Stimulated activated naive B cell treated with anti-CD40 and anti-IgM and Interleukin-4, amounts not matched to agents 10 μg/mL and 1 μg/mL and 100 μg/mL, for 72 hours (primary cell): ENCODE data around the gene HECTD4.
A peak's percentile ranks its signal among the peaks of the same experiment; 100 is the strongest.
"Not testable (repeated sequence)": the region's sequence is repeated elsewhere in the genome, so short reads cannot be mapped to it uniquely, and the experiment has no call there.

Source experiments
- ATAC-seq, 2 donors: fragments of 150-1000 bp; cut with Tn5 transposase; replicated peaks; 2 replicates each; pipeline ENCODE4 v1.10.0; 2021; ENCODE audit warnings: moderate library complexity in 1 of 2
- DNase-seq: peaks from one replicate; pipeline ENCODE4 v3.0.0; 2021
- H3K27ac Mint-ChIP-seq: one replicate; pipeline ENCODE4 v1.8.0; 2022; ENCODE audit warnings: mild to moderate bottlenecking, mixed read lengths
- H3K27me3 Mint-ChIP-seq, 2 donors: one replicate each; pipeline ENCODE4 v1.8.0; 2022; ENCODE audit warnings: mixed read lengths in 2 of 2
- H3K36me3 Mint-ChIP-seq, 2 donors: one replicate each; pipeline ENCODE4 v1.8.0; 2022; ENCODE audit warnings: mixed read lengths in 2 of 2, mild to moderate bottlenecking in 1 of 2
- H3K4me1 Mint-ChIP-seq, 2 donors: one replicate each; pipeline ENCODE4 v1.8.0; 2022; ENCODE audit warnings: mixed read lengths in 2 of 2, mild to moderate bottlenecking in 1 of 2
- H3K4me3 Mint-ChIP-seq, 2 donors: one replicate each; pipeline ENCODE4 v1.8.0; 2022; ENCODE audit warnings: mild to moderate bottlenecking in 2 of 2, mixed read lengths in 2 of 2, moderate library complexity in 1 of 2
- H3K9me3 Mint-ChIP-seq, 2 donors: one replicate each; pipeline ENCODE4 v1.8.0; 2022; ENCODE audit warnings: mixed read lengths in 2 of 2, mild to moderate bottlenecking in 1 of 2

The HECTD4 gene

GRCh38 chr12:112381883-112382796 is at the start of gene HECTD4:
Gene HECTD4 (minus strand): TSS chr12:112382431. CDS start chr12:112382128, 303 bp downstream.
- peak within 1 kb of the TSS; percentile 97 for H3K27ac Mint-ChIP-seq
- peaks cover 20 to 22% of the 10 kb centered on the region in 2 donors for H3K4me1 Mint-ChIP-seq
- no peaks in the 10 kb centered on the region for H3K27me3 Mint-ChIP-seq
- H3K4me3 Mint-ChIP-seq, result peak within 1 kb of the TSS; percentile 86 to 98
- ATAC-seq, result peak; percentile 93 to 94
- H3K36me3 Mint-ChIP-seq, result peaks cover 0 to 5% of the 10 kb centered on the region in 2 donors
- no peaks in the 10 kb centered on the region for H3K9me3 Mint-ChIP-seq
- DNase-seq, result peak; percentile 85

- no peaks in the 10 kb centered on the region for H3K27me3 Mint-ChIP-seq
- H3K4me1 Mint-ChIP-seq, result peaks cover 16 to 32% of the 10 kb centered on the region in 2 donors
- H3K9me3 Mint-ChIP-seq, result no peaks in the 10 kb centered on the region
- peak overlapping the region; percentile 16 for H3K27ac Mint-ChIP-seq
- DNase-seq (no peak), ATAC-seq (no peak)
- H3K36me3 Mint-ChIP-seq, result peaks cover 19 to 22% of the 10 kb centered on the region in 2 donors
- H3K4me3 Mint-ChIP-seq, result no peak overlapping the region
These were observed 49.7 kb upstream of the HECTD4 start for GRCh38 chr12:112431965-112432364.

DNA sequence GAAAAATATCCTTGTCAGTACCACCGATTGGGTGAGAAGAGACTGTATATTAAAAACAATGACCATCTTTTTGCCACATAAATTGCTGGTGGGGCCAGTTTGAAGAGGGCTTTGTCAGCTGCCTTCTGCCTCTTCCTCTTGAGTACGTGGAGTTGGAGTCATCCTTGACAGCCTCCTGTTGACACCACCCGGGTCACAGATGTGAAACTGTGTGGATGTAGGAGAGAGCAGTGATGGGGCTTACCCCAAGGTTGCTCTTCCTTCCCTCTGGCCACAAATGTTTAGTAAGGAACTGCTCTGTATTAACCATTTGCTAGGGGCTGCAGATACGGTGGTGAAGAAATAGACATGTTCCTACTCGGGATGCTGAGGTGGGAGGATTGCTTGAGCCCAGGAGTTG is 48.7 kb upstream of the HECTD4 start:
- DNase-seq (no peak), ATAC-seq (peak; percentile 67 to 78)
- H3K9me3 Mint-ChIP-seq, result no peaks in the 10 kb centered on the region
- no peaks in the 10 kb centered on the region for H3K27me3 Mint-ChIP-seq
- peaks cover 19 to 30% of the 10 kb centered on the region in 2 donors for H3K36me3 Mint-ChIP-seq
- peak overlapping the region; percentile 16 for H3K27ac Mint-ChIP-seq
- H3K4me3 Mint-ChIP-seq, result peak overlapping the region in 1 of 2 donors; percentile 30
- peaks cover 17 to 32% of the 10 kb centered on the region in 2 donors for H3K4me1 Mint-ChIP-seq

GRCh38 chr12:112427760-112428159 is 45.5 kb upstream of the HECTD4 start:
- ATAC-seq, result no peak
- no peak for DNase-seq
- H3K9me3 Mint-ChIP-seq, result no peaks in the 10 kb centered on the region
- H3K4me1 Mint-ChIP-seq, result peaks cover 25 to 34% of the 10 kb centered on the region in 2 donors
- H3K36me3 Mint-ChIP-seq, result peaks cover 16 to 40% of the 10 kb centered on the region in 2 donors
- no peaks in the 10 kb centered on the region for H3K27me3 Mint-ChIP-seq
- H3K4me3 Mint-ChIP-seq, result no peak overlapping the region
- no peak overlapping the region for H3K27ac Mint-ChIP-seq

DNA sequence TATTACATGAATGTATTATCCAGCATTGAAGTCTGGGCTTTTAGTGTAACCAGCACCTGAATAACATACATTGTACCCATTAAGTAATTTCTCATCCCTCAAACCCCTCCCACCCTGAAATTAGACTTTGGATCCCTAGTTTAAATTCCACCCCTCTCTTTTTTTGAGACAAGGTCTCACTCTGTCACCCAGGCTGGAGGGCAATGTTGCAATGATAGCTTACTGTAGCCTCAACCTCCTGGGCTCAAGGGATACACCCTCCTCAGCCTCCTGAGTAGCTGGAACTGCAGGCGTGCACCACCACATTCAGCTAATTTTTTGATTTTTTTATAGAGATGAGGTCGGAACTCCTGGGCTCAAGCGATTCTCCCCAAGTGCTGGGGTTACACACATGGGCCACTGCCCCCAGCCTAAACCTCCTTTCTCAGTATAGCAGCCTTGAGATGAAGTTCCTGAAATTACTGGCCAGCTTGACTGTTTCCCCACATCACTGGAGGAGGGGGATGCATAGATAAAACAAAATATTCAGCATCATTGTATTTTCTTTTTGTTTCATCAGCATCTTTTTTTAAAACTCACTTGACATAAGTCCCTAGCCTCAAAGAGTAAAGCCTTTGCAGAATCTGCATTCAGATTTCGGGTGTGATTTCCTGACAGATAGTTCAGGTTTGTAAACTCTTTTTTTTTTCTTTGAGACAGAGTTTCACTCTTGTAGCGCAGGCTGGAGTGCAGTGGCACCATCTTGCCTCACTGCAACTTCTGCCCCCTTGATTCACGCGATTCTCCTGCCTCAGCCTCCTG is 43.6 kb upstream of the HECTD4 start:
- no peak for ATAC-seq
- H3K9me3 Mint-ChIP-seq, result no peaks in the 10 kb centered on the region
- no peak overlapping the region for H3K27ac Mint-ChIP-seq
- H3K36me3 Mint-ChIP-seq, result peaks cover 9 to 32% of the 10 kb centered on the region in 2 donors
- DNase-seq, result no peak
- H3K27me3 Mint-ChIP-seq, result no peaks in the 10 kb centered on the region
- H3K4me1 Mint-ChIP-seq, result peaks cover 28 to 35% of the 10 kb centered on the region in 2 donors
- no peak overlapping the region for H3K4me3 Mint-ChIP-seq

DNA sequence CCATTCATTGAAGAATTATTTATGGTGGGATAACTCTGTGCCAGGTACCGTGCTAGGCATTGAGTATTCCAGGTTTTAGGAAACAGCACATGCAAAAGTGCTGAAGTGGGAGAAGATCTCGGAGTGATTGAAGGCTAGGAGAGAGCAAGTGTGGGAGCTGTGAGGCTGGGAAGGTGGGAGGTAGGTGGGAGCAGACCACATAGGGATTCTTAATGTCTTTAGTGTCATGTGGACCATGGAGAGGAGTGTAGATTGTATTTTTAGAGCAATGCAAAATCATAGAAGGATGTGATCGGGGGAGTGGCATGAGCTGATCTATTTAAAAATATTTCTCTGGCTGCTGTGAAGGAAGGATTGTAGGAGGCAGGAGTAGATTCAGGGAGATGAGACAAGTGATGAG is 41.9 kb upstream of the HECTD4 start:
- Mint-ChIP-seq H3K27ac (no peak overlapping the region), H3K4me3 (no peak overlapping the region), H3K36me3 (peaks cover 6 to 36% of the 10 kb centered on the region in 2 donors), H3K4me1 (peaks cover 32 to 38% of the 10 kb centered on the region in 2 donors), H3K9me3 (no peaks in the 10 kb centered on the region), H3K27me3 (no peaks in the 10 kb centered on the region)
- no peak for DNase-seq
- no peak for ATAC-seq

DNA sequence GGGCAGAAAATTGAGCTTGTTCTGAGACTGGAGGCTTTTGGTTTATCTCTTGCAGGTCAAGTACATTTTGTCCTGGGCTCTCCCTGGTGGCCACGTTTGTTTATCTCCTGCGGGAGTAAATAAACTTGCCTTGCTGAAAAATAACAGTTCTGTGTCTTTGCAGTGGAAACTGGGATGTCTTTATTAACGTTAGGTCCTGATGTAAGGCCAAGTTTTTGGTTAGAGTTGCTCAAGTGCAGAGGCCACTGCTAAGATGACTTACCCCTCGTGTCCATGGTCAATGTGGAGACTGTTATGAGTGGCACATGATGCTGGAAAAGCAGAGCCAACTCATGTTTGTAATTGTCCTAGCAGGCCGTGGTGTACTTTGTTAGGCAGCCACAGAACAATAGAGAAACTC is 40.3 kb upstream of the HECTD4 start:
- H3K9me3 Mint-ChIP-seq, result no peaks in the 10 kb centered on the region
- ATAC-seq (no peak), DNase-seq (no peak)
- no peak overlapping the region for H3K4me3 Mint-ChIP-seq
- no peaks in the 10 kb centered on the region for H3K27me3 Mint-ChIP-seq
- H3K4me1 Mint-ChIP-seq, result peaks cover 31 to 45% of the 10 kb centered on the region in 2 donors
- H3K36me3 Mint-ChIP-seq, result peaks cover 7 to 35% of the 10 kb centered on the region in 2 donors
- no peak overlapping the region for H3K27ac Mint-ChIP-seq

DNA sequence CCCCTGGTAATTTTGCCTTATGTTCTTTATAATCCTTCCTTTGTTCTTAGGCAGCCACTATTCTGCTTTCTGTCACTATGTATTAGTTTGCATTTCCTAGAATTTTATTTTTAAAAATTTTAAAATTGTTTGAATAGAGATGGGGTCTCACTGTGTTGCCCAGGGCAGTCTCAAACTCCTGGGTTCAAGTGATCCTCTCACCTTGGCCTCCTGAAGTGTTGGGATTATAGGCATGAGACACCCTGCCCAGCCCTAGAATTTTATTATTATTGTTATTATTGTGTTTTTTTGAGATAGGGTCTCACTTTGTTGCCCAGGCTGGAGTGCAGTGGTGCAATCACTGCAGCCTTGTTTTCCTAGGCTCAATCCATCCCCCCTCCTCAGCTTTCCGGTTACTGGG is 39.1 kb upstream of the HECTD4 start:
- H3K4me3 Mint-ChIP-seq, result no peak overlapping the region
- ATAC-seq, result no peak
- H3K27ac Mint-ChIP-seq, result peak overlapping the region; percentile 37
- no peaks in the 10 kb centered on the region for H3K9me3 Mint-ChIP-seq
- no peaks in the 10 kb centered on the region for H3K27me3 Mint-ChIP-seq
- no peak for DNase-seq
- peaks cover 29 to 49% of the 10 kb centered on the region in 2 donors for H3K4me1 Mint-ChIP-seq
- H3K36me3 Mint-ChIP-seq, result peaks cover 7 to 33% of the 10 kb centered on the region in 2 donors

DNA sequence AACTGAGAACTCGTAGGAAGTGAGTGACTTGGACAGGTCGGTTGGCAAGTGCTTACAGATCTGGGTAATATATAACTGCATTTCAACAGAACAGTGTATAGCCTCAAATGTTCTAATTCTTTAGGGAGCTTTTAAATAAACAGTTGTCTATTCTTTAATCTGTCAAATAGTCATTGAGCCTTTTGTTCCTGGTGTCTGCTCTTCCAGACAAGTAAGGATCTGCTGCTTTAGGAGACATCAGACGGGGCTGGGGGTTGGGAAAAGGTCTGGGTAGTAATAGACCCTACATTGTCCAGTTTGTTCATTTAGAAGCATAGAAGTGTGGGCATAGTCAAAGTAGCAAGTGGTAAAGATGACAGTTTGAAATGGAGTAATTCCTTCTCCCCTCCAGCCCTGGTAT is 38.5 kb upstream of the HECTD4 start:
- Mint-ChIP-seq H3K27ac (peak overlapping the region; percentile 62), H3K4me3 (peak overlapping the region; percentile 53 to 100), H3K4me1 (peaks cover 29 to 50% of the 10 kb centered on the region in 2 donors), H3K9me3 (no peaks in the 10 kb centered on the region), H3K27me3 (no peaks in the 10 kb centered on the region), H3K36me3 (peaks cover 7 to 31% of the 10 kb centered on the region in 2 donors)
- ATAC-seq (no peak), DNase-seq (no peak)

GRCh38 chr12:112419297-112420133 is 37.3 kb upstream of the HECTD4 start:
- H3K27ac Mint-ChIP-seq, result peak overlapping the region; percentile 95
- H3K4me1 Mint-ChIP-seq, result peaks cover 26 to 45% of the 10 kb centered on the region in 2 donors
- no peaks in the 10 kb centered on the region for H3K9me3 Mint-ChIP-seq
- H3K27me3 Mint-ChIP-seq, result no peaks in the 10 kb centered on the region
- peaks cover 7 to 27% of the 10 kb centered on the region in 2 donors for H3K36me3 Mint-ChIP-seq
- no peak for DNase-seq
- H3K4me3 Mint-ChIP-seq, result peak overlapping the region; percentile 93 to 100
- peak; percentile 61 to 64 for ATAC-seq

- ATAC-seq, result peak; percentile 85 to 92
- H3K4me1 Mint-ChIP-seq, result peaks cover 22 to 37% of the 10 kb centered on the region in 2 donors
- no peaks in the 10 kb centered on the region for H3K27me3 Mint-ChIP-seq
- H3K27ac Mint-ChIP-seq, result peak within 1 kb of the TSS; percentile 100
- peak within 1 kb of the TSS; percentile 96 to 100 for H3K4me3 Mint-ChIP-seq
- H3K36me3 Mint-ChIP-seq, result peaks cover 7 to 21% of the 10 kb centered on the region in 2 donors
- no peaks in the 10 kb centered on the region for H3K9me3 Mint-ChIP-seq
- DNase-seq, result peak; percentile 86
These were observed 36.5 kb upstream of the HECTD4 start, which contains the start of gene PTPN11 for GRCh38 chr12:112418608-112419296. Gene PTPN11 (plus strand): TSS chr12:112418947. CDS start chr12:112419112, 165 bp downstream.

GRCh38 chr12:112418273-112418607 is 36.0 kb upstream of the HECTD4 start:
- no peak for DNase-seq
- peaks cover 7 to 21% of the 10 kb centered on the region in 2 donors for H3K36me3 Mint-ChIP-seq
- H3K4me1 Mint-ChIP-seq, result peaks cover 22 to 37% of the 10 kb centered on the region in 2 donors
- H3K9me3 Mint-ChIP-seq, result no peaks in the 10 kb centered on the region
- ATAC-seq, result peak; percentile 15 to 26
- H3K27ac Mint-ChIP-seq, result peak overlapping the region; percentile 100
- H3K4me3 Mint-ChIP-seq, result peak overlapping the region; percentile 96 to 100
- no peaks in the 10 kb centered on the region for H3K27me3 Mint-ChIP-seq

- H3K4me3 Mint-ChIP-seq, H3K27ac Mint-ChIP-seq, H3K27me3 Mint-ChIP-seq, DNase-seq, H3K9me3 Mint-ChIP-seq, ATAC-seq: not testable (repeated sequence)
- Mint-ChIP-seq H3K36me3 (peaks cover 6 to 13% of the 10 kb centered on the region in 2 donors), H3K4me1 (peaks cover 6 to 18% of the 10 kb centered on the region in 2 donors)
These were observed 33.2 kb upstream of the HECTD4 start for GRCh38 chr12:112415457-112415856.
